HG02938 (cell line): ENCODE measurements around the gene ME3.

Source experiments
- ATAC-seq: cut with Tn5 transposase; IDR thresholded peaks from one replicate; pipeline ENCODE4 v1.9.1; 2021; ENCODE audit warnings: mild to moderate bottlenecking, moderate library complexity; ENCODE audit not compliant: unreplicated experiment

The ME3 gene

GRCh38 chr11:86398106-86398505 lies 274.3 kb downstream of the ME3 start:
- no peak for ATAC-seq

GRCh38 chr11:86397351-86397750 lies 275.1 kb downstream of the ME3 start:
- ATAC-seq = no peak

- no peak for ATAC-seq
Observed at GRCh38 chr11:86396396-86396795, 276.0 kb downstream of the ME3 start.

- ATAC-seq = no peak
Observed at GRCh38 chr11:86395061-86395551, 277.3 kb downstream of the ME3 start.
